Loucy (cell line): ENCODE results near the gene ANO1.

Experiments used
- CTCF ChIP-seq: fragments of 200-600 bp; sonication (generic); conservative IDR thresholded peaks from 2 replicates; pipeline ENCODE4 v1.5.1; 2014; ENCODE audit warnings: mild to moderate bottlenecking, antibody characterized with exemption, low read length
- EZH2phosphoT487 ChIP-seq: fragments of 200-600 bp; IDR thresholded peaks from 2 replicates; pipeline ENCODE4 v1.6.1; 2018; ENCODE audit warnings: antibody characterized with exemption, mild to moderate bottlenecking, moderate library complexity, borderline replicate concordance

GRCh38 chr11:70151671-70152070, 73.6 kb downstream of the ANO1 start:
- no peak for TF ChIP-seq CTCF
- TF ChIP-seq EZH2phosphoT487: no peak
